ENCODE data around the gene PCGF5. TPM values are rescaled to one million over a fixed set of nuclear protein-coding genes. Genes with fewer than 3 reads are reported as not detected.

The PCGF5 gene
- total and polyA plus RNA-seq, 2 of the 8 experiments (the other 6 are each of a cell fraction or from before 2014, with no cell fraction given), result 5.8 to 8.4 TPM

- Histone ChIP-seq H3K9ac (replicated peaks in 1 of 4; ENCODE audit: extremely low read depth in 1 of 4, low read depth in 3 of 4, low read length in 3 of 4) (no peak overlapping the region), H3K36me3 (ENCODE audit: control insufficient read depth in 2 of 4, insufficient read depth in 4 of 4, low read length in 3 of 4) (no peaks in the 10 kb centered on the region), H2AFZ (ENCODE audit: low read length) (peak overlapping the region; percentile 56), H3K4me1 (replicated peaks in 1 of 4; ENCODE audit: control insufficient read depth in 3 of 4, insufficient read depth in 4 of 4, low read length in 3 of 4) (peaks cover 0 to 4% (median 0%) of the 10 kb centered on the region in 4 experiments; a peak in 1 of 7 replicates), H3K23ac (ENCODE audit: insufficient read length) (no peak overlapping the region), H4K20me1 (replicated peaks in 1 of 2; ENCODE audit: control insufficient read depth in 1 of 2, insufficient read depth in 2 of 2, low read length in 2 of 2) (no peaks in the 10 kb centered on the region), H3K27ac (ENCODE audit: low read depth, low read length) (no peak overlapping the region), H2BK20ac (ENCODE audit: low read length) (no peak overlapping the region), H3K4ac (replicated peaks; ENCODE audit: insufficient read length, low read depth, low read length) (no peak overlapping the region), H3K14ac (ENCODE audit: insufficient read length) (no peak overlapping the region), H4K5ac (ENCODE audit: insufficient read length, low read depth, low read length) (no peak overlapping the region), H3K4me3 (ENCODE audit: extremely low read depth in 1 of 4, insufficient read depth in 2 of 4, low read depth in 3 of 4, low read length in 4 of 4) (no peak overlapping the region), H2BK5ac (ENCODE audit: low read depth, low read length) (no peak overlapping the region), H2AK5ac (ENCODE audit: low read depth, low read length) (no peak overlapping the region), H2BK120ac (replicated peaks; ENCODE audit: low read depth, low read length) (no peak overlapping the region), H3K4me2 (ENCODE audit: insufficient read depth in 1 of 2, low read depth in 2 of 2, low read length in 2 of 2) (no peak overlapping the region), H3K23me2 (ENCODE audit: low read depth, low read length) (no peaks in the 10 kb centered on the region), H3K79me1 (ENCODE audit: low read depth, low read length) (no peaks in the 10 kb centered on the region), H4K91ac (replicated peaks; ENCODE audit: insufficient read length, low read length) (no peak overlapping the region), H3K79me2 (ENCODE audit: control insufficient read depth in 1 of 2, insufficient read depth in 2 of 2, low read length in 2 of 2) (no peaks in the 10 kb centered on the region), H3K56ac (replicated peaks; ENCODE audit: insufficient read length, low read depth, low read length) (no peak overlapping the region), H3K9me3 (ENCODE audit: insufficient read depth in 2 of 2, low read depth in 1 of 2, low read length in 1 of 2) (no peaks in the 10 kb centered on the region), H2BK15ac (ENCODE audit: low read length) (no peak overlapping the region), H3K18ac (ENCODE audit: extremely low read depth, low read length) (no peak overlapping the region), H4K8ac (ENCODE audit: extremely low read depth, insufficient read depth, low read length) (no peak overlapping the region), H3K27me3 (replicated peaks in 1 of 4; ENCODE audit: control insufficient read depth in 3 of 4, extremely low read depth in 1 of 4, insufficient read depth in 3 of 4, low read length in 3 of 4) (no peaks in the 10 kb centered on the region), H2BK12ac (ENCODE audit: low read depth, low read length) (no peak overlapping the region)
- POLR2A ChIA-PET (ENCODE audit: partially characterized antibody), result no interaction called here
- FAIRE-seq, result no peak
- no peak for DNase-seq (ENCODE audit: low read depth in 1 of 2, low spot score in 2 of 2)
- TF ChIP-seq E2F6 (IDR thresholded peaks at IDR 0.05), result no peak
- TF ChIP-seq CTCF (IDR thresholded peaks at IDR 0.05; ENCODE audit: control extremely low read depth in 1 of 3, insufficient read depth in 1 of 3, low read depth in 1 of 3, low read length in 3 of 3), result no peak
- TF ChIP-seq USF2 (IDR thresholded peaks at IDR 0.05; ENCODE audit: low read length), result no peak
- TF ChIP-seq CREB1 (IDR thresholded peaks at IDR 0.05), result no peak
- TF ChIP-seq TAF7 (optimal IDR thresholded peaks at IDR 0.05; ENCODE audit: borderline replicate concordance, low read depth, low read length), result no peak
- TF ChIP-seq CTBP2 (IDR thresholded peaks at IDR 0.05; ENCODE audit: borderline replicate concordance, insufficient read depth, insufficient read length, low read length), result no peak
- TF ChIP-seq HDAC6 (IDR thresholded peaks at IDR 0.05; ENCODE audit: low read depth, low read length), result no peak
- no peak for TF ChIP-seq CHD2 (IDR thresholded peaks at IDR 0.05; ENCODE audit: low read length)
- no peak for TF ChIP-seq RFX5 (IDR thresholded peaks at IDR 0.05; ENCODE audit: borderline replicate concordance, low read depth, low read length)
- 62% methylated on average over 3 of the region's 3 CpGs; no CpG with 5 or more reads in 1 of the 2 experiments for WGBS, 2 experiments (ENCODE audit: extremely low coverage in 1 of 2, insufficient coverage in 1 of 2, insufficient read length in 1 of 2, insufficient replicate concordance in 2 of 2, low coverage in 1 of 2, low lambda C conversion rate in 2 of 2, missing lambda C conversion rate in 1 of 2)
- CTCF ChIA-PET (ENCODE audit: partially characterized antibody), result no interaction called here
Measured at GRCh38 chr10:91206837-91207474, 13.5 kb upstream of the PCGF5 start.
